Measurements from ENCODE around the gene ZBTB7A.

DNA sequence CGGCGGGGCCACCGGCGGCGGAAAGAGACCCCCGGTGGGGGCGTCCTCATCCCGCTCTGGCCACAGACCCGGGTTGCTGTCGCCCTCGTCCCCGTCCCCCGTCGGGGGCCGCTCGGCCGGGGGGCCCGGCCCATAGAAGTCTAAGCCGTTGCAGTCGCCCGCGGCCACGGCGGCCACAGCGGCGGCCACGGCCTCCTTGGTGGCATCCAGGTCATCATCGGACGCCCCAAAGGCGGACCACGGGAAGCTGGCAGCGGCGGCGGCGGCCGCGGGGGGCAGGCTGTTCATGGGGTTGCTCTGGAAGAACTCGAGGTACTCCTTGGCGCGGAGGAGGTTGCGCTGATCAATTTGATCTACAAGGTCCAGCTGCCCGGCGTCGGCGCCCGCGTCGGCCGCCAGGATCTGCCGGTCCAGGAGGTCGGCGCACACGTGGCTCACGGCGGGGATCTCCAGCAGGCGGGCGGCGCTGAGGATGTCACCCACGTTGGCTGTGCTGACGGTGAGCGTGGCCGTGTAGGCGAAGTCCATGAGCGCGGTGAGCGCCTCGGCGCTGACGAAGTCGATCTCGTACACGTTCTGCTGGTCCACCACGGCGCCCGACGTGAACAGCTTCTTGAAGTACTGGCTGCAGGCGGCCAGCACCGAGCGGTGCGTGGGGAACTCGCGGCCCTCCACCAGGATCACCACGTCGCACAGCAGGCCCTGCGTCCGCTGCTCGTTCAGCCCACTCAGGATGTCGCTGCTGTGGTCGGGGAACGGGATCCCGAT, 12.1 kb downstream of the ZBTB7A start:
- no peak for TF ChIP-seq EZH2phosphoT487 (IDR thresholded peaks at IDR 0.05; ENCODE audit: insufficient read depth, low read depth)
- TF ChIP-seq EZH2 (IDR thresholded peaks at IDR 0.05; ENCODE audit: insufficient read depth, poor library complexity, severe bottlenecking) = no peak
